MM.1S (cell line): ENCODE results near the gene EVPL.

Source experiments
- EZH2 ChIP-seq: fragments of 300-600 bp; sonication (generic); optimal IDR thresholded peaks from 2 replicates; pipeline ENCODE3; 2017; ENCODE audit warnings: low read depth, mild to moderate bottlenecking, antibody characterized with exemption, low read length, mixed read lengths
- EZH2phosphoT487 ChIP-seq: fragments of 300-600 bp; sonication (generic); IDR thresholded peaks from 2 replicates; pipeline ENCODE4 v1.6.1; 2018; ENCODE audit warnings: antibody characterized with exemption, low read length
- TF ChIP-seq, protein P1 (sequence below): fragments of 300-600 bp; sonication (generic); IDR thresholded peaks from 2 replicates; pipeline ENCODE4 v1.5.1; 2016; ENCODE audit warnings: antibody characterized with exemption, low read length, mixed read lengths

DNA sequence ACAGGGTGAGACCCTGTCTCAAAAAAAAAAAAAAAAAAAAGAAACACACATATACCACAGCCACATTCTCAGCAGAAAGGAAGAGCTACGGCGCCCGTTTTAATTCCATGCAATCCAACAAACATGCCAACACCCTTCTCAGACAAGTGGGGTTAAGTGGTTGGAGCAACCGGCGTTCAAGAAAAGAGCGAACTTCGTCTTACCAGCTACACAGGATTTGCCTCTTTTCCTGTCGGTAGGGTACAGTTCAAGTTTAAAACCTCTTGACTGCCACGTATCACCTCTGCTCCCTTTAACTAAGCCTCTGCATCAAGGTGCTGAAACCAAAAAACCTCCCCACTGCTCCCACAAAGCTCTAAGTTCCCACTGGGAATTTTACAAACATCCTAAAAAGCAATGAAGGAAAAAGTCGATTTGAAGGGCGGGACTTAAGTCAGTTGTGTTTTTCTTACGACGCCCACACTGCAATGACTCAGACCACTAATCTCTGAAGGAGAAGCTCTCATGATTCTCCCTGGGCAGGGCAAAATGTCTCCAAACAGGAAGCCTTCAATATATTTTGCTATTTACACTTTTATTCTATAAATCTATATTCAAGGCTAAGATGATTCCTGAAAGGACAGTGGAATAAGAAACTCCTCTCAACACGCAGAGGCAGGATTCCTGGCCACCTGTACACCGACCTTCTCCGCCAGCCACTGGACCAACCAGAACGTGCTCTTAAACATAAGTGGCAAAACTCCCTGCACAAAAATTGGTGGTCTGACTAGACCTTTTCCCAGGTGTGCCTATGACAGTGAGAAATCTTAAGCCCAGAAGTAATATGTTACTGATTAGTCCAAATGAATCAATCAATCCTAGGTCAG is 26.4 kb upstream of the EVPL start:
- TF ChIP-seq EZH2 (no peak), EZH2phosphoT487 (no peak)
- TF ChIP-seq, protein P1, sequence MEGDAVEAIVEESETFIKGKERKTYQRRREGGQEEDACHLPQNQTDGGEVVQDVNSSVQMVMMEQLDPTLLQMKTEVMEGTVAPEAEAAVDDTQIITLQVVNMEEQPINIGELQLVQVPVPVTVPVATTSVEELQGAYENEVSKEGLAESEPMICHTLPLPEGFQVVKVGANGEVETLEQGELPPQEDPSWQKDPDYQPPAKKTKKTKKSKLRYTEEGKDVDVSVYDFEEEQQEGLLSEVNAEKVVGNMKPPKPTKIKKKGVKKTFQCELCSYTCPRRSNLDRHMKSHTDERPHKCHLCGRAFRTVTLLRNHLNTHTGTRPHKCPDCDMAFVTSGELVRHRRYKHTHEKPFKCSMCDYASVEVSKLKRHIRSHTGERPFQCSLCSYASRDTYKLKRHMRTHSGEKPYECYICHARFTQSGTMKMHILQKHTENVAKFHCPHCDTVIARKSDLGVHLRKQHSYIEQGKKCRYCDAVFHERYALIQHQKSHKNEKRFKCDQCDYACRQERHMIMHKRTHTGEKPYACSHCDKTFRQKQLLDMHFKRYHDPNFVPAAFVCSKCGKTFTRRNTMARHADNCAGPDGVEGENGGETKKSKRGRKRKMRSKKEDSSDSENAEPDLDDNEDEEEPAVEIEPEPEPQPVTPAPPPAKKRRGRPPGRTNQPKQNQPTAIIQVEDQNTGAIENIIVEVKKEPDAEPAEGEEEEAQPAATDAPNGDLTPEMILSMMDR = no peak
